Left cardiac atrium (tissue), 4 donors: ENCODE results near the gene RPL5. TPM values are rescaled to one million over a fixed set of nuclear protein-coding genes. Genes with fewer than 3 reads are reported as not detected.
A peak's percentile ranks its signal among the peaks of the same experiment; 100 is the strongest.
"Not testable (repeated sequence)": the region's sequence is repeated elsewhere in the genome, so short reads cannot be mapped to it uniquely, and the experiment has no call there.

Experiments used
- ATAC-seq, 2 donors: fragments of 200-7000 bp; cut with Tn5 transposase; one replicate each; pipeline ENCODE4 v1.9.1; 2020; ENCODE audit warnings: mild to moderate bottlenecking in 2 of 2, moderate library complexity in 2 of 2
- DNase-seq: peaks from one replicate; pipeline ENCODE4 v3.0.0-alpha.2; 2020
- intact Hi-C, 2 donors: fragments of 100-400 bp; cut with DNase I; formaldehyde crosslinking; loops; one replicate each; pipeline versions ENCODE4 v1.14.1 to v1.15.1; 2022 to 2023
- long read RNA-seq: library from polyadenylated mRNA; unstranded; transcript quantifications from one replicate; pipeline ENCODE4 v2.0.0, GENCODE V29; 2021
- total RNA-seq, 2 donors: library from RNA; stranded (reverse); fragmentation: NEBNext Ultra II Directional; extraction: Animal tissue kit (Norgen Biotek cat#: 25700); gene quantifications; one replicate each; pipeline ENCODE4 v1.2.1, GENCODE V29; 2021
- donor health status: DM: no; HTN: yes; CAD: no.
- donor health status: DM: no; HTN: yes; CAD: no; lungs with severe emphysema.
- donor health status: DM: yes; HTN: yes; CAD: no.
- donor health status: Dilated cardiomyopathy.

RPL5 gene
- total RNA-seq = 100 to 1,000 TPM; 600 to 715 TPM
- long read RNA-seq, transcript RPL5-208 (8 exons, 1,085 nt) = major isoform, 92 of 112 reads
- long read RNA-seq, partial matches to known transcripts = 19 of 112 reads
- long read RNA-seq, other reads (novel, unspliced or antisense) = 0 of 112 reads

DNA sequence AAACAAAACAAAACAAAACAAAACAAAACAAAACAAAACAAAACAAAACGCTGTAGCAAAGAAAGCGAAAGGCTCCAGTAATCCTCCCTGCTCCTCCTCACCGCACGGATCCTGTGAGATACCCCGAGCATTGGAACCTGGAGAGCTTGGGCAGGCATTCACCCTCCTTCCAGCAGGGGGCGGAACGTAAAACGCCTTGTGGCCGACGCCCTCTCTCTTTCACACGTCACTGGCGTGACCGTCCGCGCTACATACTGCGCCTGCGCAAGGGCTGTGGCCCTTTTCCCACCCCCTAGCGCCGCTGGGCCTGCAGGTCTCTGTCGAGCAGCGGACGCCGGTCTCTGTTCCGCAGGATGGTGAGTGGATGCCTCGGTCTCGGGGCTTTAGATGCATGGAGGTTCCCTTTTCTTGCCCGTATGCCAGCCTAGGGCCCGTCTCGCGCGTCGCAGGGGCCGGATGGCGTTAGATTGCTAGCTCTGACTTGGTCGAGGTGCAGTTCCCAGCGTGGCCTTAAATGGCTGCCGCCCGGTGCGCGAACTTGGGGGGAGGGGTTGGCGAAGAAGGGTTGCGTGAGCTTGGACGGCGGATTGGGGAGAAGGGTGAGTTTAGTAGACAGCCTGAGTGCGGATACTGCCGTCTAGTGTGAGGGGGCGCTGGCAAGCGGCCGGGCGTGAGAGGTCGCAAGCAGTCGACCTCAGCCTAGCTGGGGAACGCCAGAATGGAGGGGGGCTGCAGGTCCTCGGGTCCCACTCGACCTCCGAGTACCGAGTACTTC, at the start of gene RPL5:
TSS of gene RPL5 (plus strand) at position 279 of the 775 bp plus-strand sequence. CDS start at position 354, 75 bp downstream.
- DNase-seq (peak; percentile 97), ATAC-seq (peak; percentile 98)
- intact Hi-C loops = no loop called here

DNA sequence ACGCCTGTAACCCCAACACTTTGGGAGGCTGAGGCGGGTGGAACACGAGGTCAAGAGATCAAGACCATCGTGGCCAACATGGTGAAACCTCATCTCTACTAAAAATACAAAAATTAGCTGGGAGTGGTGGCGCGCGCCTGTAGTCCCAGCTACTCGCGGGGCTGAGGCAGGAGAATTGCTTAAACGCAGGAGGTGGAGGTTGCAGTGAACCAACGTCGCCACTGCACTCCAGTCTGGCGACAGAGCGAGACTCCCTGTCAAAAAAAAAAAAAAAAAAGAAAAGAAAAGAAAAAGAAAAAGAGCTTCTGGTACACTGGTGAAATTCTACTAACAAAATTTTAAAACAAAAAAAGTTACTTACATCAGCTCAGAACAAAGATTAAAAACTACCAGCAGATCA, 48.3 kb upstream of the RPL5 start:
- ATAC-seq, intact Hi-C loops: not testable (repeated sequence)
- peak; percentile 48 for DNase-seq

DNA sequence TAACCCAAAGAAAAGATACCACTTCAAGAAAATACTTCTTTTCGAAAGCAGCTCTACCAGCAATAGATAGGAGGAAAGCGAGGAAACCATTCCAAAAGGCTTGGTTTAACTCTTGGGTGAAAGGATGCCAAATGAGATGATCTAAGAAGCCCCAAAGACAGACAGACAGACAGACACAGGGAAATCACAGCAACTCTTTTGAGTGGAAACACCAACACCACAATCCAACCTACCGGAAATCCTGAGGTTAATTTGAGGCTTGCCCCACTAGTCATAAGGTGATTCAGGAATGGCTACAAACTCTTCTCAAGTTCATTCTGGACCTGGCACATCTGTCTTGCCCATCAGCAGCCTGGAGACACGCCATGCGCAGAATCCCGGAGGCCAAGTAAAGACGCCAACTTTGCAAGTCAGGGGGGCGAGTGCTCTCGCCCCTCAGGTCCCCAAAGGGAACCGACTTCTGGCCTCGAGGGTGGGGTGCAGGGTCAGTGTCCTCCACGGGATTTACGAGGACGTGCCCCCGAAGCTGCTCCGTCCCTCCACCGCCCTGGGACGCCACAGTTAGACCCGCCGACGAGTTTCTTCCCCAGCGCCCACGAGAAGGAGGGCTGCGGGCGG, 47.7 kb upstream of the RPL5 start:
- ATAC-seq (peak; percentile 1 to 11), DNase-seq (no peak)
- intact Hi-C loops = no loop called here

DNA sequence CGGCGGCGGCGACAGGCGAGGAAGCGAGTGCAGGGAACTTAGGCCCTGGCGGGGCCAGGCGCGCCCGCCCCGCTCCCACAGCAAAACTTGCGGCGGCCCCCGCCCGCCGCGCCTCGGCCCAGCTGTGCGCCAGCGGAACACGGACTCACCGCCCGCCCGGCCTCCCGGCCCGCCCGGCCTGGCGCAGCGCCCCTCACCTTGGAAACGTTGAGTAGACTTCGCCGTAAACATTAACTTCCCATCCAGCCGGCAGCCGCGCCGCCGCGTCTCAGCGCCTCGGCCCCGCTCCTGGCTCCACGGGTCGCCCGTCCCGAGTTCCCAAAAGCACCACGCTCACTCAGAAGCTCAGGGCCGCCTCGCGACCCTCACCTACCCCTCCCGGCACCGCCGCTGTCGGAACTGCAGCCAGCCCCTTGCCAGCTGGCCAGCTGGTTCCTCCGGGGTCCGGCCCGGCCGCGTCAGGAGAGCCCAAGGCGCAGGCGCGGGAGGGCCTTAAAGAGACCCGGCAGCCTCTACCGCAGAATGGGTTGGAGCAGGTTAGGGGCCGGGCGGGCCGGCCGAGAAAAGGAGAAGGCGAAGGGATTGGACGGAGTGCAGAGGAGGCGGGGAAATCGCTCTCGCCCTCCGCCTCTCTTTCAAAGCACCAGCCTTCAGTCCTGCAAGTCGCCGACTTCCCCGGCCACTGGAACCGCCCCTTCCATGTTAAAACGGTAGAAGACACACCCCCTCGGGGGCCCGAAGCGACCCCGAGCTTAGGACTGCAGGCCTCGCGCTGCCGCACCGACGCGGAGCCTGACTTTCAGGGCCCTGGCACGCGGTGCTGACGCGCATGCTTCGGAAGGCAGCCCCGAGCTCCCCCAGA, 47.0 kb upstream of the RPL5 start, which contains the start of gene EVI5:
TSS of gene EVI5 (minus strand) at position 470 of the 862 bp plus-strand sequence. CDS start 48,562 bp downstream, outside the sequence.
- DNase-seq = peak; percentile 96
- ATAC-seq = peak; percentile 97 to 98
- intact Hi-C loops = no loop called here

DNA sequence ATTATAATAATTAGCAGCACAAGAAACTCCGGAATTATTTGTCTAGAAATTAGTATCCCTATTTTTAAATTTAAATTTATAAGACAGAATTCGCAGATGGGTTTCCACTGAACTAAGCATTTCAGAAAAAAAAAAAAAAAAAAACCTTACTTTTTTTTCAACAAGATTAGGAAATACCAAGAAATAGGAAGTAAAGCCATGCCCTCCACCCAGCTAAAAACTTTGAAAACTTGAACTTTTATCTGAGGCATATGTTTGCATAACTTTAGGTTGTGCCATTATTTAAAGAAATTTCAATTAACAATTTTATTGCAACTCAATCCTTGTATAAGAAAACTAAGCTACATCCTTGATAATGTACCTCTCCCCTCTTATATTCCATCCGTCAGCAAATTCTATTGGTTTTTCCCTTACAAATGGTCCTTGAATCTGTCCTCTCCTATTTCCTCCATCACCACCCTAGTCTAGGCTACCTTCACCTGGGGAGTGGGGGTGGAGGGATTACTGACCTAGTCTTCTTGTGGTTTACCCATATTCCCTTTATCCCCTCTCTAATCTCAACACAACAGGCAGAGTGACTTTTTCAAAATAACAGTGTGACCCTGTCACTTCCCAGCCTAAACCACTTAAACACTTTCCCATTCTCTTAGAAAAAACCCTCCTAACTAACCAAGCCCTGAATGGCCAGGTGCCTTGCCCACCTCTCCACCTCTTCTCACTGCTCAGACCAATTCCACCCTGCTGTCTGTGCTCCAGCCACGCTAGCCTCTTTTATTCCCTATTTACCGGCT, 45.5 kb upstream of the RPL5 start:
- ATAC-seq (no peak), DNase-seq (no peak)
- intact Hi-C loops = no loop called here

DNA sequence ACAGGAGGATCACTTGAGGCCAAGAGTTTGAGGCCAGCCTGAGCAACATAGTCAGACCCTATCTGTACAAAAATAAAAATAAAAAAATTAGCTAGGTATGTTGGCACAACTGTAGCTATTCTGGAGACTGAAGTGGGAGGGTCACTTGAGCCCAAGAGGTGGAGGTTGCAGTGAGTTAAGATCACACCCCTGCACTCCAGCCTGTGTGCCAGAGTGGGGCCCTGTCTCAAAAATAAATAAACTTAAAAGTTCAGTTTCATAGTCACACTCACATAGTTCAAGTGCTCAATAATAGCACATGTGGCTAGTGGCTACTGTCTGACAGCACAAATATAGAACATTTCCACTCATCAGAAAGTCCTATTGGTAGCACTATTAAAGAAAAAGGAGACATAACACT, 41.8 kb upstream of the RPL5 start:
- DNase-seq (no peak), ATAC-seq (no peak)
- intact Hi-C loops = no loop called here

DNA sequence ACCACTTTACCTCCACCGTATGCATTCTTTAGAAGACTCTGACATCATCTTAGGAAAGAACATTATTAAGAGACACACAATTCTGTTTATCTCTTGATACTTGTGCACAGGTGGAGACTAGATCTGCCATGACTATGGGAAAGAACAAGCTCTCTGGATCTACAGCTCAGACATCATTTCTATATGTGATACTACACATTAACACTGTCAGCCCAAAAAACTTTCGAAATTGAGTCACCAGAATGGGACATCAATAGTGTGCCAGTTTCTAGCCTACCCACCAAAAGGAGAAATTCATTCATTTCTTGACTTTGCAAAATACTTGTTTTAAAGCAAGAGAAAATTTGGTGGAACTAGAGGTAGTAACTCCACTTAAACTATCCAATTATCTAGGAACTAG, 41.0 kb upstream of the RPL5 start:
- intact Hi-C loops = no loop called here
- ATAC-seq = no peak
- no peak for DNase-seq

DNA sequence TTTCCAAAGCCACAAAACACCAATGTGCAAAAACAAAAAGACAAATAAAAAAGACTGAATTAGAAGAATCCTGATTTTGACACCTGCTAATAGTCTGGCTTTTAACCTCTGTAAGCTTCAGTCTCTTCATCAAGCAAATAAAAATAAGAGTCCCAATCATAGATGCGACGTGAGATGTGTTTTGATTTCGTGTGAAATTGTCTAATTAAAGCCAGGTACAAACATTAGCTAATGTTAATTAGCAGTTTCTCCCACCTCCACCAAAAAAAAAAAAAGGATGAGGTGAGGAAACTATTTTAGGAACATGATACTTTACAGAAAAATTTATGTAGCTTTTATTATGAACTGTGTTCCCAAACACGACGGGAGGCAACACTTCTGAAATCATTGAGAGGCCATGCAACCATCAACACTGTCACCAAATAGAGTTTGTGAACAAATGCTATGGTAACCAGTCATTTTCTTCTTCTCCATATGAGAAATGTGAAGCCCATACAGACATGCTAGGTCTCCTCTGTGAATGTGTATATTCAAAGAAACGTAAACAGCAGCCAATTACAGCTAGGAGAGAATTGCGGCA, 40.3 kb upstream of the RPL5 start:
- intact Hi-C loops = no loop called here
- ATAC-seq (peak in 1 of 2 donors; percentile 36), DNase-seq (no peak)

DNA sequence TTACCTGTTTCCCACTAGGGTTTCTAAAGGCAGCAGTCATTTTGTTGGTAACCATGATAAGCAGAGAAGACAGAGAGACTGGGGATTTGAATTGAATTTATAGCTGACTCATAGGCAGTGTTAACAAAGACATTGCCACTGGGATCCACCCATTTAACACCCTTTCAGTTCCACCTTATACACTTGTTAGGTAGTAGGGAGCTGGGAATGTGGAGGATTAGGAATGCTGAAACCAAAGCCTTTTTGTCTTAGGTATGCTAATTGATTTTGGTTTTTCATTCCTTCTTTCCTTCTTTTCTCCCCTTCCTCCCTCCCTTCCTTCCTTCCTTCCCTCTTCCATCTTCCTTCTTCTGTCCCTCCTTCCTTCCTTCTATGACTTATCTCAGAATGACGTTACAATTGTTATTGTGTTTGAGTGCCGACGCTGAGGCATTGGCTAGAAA, 39.5 kb upstream of the RPL5 start:
- ATAC-seq (peak in 1 of 2 donors; percentile 78), DNase-seq (no peak)
- intact Hi-C loops = no loop called here

DNA sequence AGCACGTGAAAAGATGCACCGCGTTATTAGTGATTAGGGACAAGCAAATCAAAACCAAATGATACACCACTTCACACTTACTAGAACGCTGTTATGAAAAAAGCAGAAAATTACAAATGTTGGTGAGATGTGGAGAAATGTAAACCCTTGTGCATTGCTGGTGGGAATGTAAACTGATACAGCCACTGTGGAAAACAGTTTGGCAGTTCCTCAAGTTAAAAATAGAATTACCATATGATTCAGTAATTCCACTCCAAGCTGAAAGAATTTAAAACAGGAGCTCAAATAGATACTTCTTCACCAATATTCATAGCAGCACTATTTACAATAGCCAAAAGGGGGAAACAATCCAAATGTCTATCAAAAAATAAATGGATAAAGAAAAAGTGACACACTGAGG, 36.7 kb upstream of the RPL5 start:
- DNase-seq (no peak), ATAC-seq (no peak)
- intact Hi-C loops = no loop called here

DNA sequence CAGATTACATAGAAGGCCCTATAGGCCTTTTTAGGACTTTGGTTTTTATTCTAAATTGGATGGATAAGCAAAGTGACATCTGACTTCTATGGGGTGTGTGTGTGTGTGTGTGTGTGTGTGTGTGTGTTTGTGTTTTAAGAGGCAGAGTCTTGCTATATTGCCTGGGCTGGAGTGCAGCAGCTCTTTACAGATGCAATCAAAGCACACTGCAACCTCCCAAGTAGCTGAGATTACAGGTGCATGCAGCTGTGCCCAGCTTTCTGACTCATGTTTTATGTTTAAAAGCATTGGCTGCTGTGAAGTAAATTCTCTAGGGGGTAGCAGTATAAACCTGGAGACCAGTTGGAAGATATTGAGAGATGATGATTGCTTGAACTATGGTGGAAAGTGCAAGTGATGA, 34.5 kb upstream of the RPL5 start:
- ATAC-seq (peak in 1 of 2 donors; percentile 35), DNase-seq (no peak)
- intact Hi-C loops = no loop called here

DNA sequence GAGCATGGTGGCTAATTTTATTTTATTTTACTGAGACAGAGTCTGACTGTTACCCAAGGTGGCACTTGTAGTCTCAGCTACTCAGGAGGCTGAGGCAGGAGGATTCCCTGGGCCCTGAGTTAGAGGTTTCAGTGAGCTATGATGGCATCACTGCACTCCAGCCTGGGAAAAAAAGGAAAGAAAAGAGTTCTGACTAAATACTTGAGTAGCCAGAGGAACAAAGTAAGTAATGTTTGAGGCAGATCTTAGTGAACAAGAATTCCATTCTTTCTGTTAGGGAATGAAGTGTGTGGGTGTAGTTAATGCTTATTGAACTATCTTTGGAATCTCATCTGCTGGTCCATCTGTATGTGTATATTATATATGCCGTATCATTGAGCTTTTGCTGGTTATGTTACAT, 33.9 kb upstream of the RPL5 start:
- DNase-seq (no peak), ATAC-seq (no peak)
- intact Hi-C loops = no loop called here

DNA sequence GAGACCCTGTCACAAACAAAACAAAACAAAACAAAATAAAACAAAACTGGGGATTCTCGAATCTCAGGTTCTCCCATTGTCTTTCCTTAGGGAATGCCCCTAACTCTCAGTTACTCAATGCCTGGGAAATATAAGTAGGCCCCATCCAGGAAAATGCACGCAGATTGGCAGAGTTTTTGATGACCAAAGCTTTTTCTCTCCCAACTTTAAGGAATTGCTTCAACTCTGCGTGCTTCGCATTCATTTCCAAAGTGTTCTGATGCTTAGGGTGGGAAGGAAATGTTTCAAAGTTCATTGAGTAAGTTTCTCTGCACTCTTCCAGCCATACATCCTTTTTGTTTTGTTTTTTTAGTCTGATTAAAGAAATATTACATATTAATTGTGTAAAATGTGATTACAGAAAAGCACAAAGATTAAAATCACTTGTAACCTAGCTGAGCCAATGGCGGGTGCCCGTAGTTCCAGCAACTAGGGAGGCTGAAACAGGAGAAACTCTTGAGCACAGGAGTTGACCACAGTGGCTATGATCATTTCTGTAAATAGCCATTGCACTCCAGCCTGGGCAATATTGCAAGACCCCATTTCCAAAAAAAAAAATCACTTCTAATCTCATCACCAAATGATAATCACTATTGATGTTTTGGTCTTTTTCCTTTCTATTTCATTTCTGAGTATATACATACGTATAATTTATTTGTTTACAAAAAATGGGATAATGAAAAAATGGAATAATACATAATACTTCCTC, 28.5 kb upstream of the RPL5 start:
- intact Hi-C loops = no loop called here
- ATAC-seq = no peak
- DNase-seq = no peak

DNA sequence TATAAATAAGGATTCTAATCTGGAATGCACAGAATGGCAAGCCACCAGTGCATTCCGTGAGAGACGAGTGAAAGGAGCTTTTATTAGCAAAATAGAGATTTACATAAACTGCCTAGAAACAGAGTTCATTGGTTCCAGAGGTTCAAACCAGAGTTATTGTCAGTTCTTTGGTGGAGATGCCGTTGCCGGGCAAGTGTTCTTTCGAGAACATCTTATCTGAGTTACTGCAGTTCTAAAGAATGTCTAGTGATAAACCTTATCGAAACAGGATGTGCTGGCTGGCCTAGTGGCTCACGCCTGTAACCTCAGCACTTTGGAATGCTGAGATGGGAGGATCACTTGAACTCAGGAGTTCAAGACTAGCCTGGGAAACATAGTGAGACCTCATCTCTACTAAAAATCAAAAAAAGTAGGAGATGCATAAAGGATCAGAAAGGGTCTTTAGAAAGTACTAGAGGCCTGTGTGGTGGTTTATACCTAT, 27.1 kb upstream of the RPL5 start:
- ATAC-seq (peak; percentile 97 to 98), DNase-seq (peak; percentile 86)
- intact Hi-C loops = no loop called here

DNA sequence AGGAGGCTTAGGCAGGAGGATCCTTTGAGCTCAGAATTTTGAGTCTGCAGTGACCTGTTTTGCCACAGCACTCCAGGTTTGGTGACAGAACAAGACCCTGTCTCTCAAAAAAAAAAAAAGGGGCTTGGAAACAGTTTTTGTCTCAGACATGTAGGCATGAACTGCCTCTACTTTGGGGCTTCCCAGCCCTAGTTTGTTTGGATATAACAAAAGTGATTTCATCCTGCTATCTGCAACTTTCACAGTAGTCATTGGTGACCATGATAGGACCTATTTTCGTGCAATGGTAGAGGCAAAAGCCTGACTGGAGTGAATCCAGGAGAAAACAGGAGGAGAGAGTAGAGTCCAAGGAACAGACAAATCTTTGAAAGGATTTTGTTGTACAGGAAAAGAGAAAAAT, 26.6 kb upstream of the RPL5 start:
- intact Hi-C loops = no loop called here
- DNase-seq = no peak
- ATAC-seq = no peak

DNA sequence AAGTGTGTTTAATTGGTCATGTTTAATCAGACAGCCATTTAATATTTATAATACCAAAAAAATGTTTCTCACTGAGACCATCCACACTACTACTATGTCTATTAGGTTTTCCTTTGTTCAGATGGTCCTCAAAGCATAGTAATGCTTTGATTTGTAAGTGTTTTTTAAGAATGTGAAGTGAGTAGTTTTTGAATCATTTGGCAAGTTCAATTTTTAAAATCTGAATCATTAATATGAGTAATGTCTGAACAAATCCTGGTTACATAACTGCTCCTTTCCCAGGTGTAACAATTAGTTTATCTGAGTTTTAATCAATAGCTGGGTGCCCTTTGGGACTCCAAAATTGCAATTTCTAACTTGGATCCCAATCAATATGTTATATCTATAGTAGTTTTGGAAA, 23.5 kb upstream of the RPL5 start:
- intact Hi-C loops = no loop called here

DNA sequence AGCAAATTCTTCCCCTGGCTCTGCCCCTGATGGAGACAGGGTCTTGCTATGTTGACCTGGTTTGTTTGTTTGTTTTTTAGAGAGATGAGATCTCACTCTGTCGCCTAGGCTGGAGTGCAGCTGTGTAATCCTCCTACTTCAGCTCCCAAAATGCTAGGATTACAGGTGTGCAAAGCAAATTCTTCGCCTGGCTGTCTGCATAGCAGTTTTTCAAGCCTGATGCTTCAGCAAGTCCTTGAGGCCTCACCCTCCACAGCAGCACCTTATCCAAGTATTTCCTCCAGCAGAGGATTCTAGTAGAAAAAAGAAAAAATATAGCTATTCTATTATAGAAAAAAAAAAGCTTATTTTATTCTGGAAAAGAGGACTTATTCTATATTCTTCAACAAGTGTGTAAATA, 15.1 kb upstream of the RPL5 start:
- DNase-seq (no peak), ATAC-seq (no peak)
- intact Hi-C loops = loop anchor here in 1 of 2 donors (10.0 kb wide), 1 partner anchor 62 kb away; no protein-coding TSS in a partner anchor

More for the DNA sequence above, 23.5 kb upstream of the RPL5 start:
- ATAC-seq (no peak), DNase-seq (no peak)
